ENCODE data around the gene ETV6.

ETV6 gene

GRCh38 chr12:11758087-11758486 lies 108.6 kb downstream of the ETV6 start:
- DNase-seq (ENCODE audit: low read depth in 2 of 2), result no peak

- DNase-seq (ENCODE audit: low read depth in 2 of 2), result no peak
These were observed 109.3 kb downstream of the ETV6 start for GRCh38 chr12:11758510-11759493.

- DNase-seq (ENCODE audit: low read depth in 2 of 2), result no peak
These were observed 110.0 kb downstream of the ETV6 start for GRCh38 chr12:11759494-11759878.

- DNase-seq (ENCODE audit: low read depth in 2 of 2), result no peak
These were observed 110.4 kb downstream of the ETV6 start for GRCh38 chr12:11759899-11760298.

GRCh38 chr12:11761869-11762567 lies 112.5 kb downstream of the ETV6 start:
- no peak for DNase-seq (ENCODE audit: low read depth in 2 of 2)

GRCh38 chr12:11762723-11763326 lies 113.4 kb downstream of the ETV6 start:
- no peak for DNase-seq (ENCODE audit: low read depth in 2 of 2)

GRCh38 chr12:11763760-11764520 lies 114.5 kb downstream of the ETV6 start:
- no peak for DNase-seq (ENCODE audit: low read depth in 2 of 2)

- no peak for DNase-seq (ENCODE audit: low read depth in 2 of 2)
These were observed 115.4 kb downstream of the ETV6 start for GRCh38 chr12:11764837-11765236.

GRCh38 chr12:11765421-11765816 lies 115.9 kb downstream of the ETV6 start:
- no peak for DNase-seq (ENCODE audit: low read depth in 2 of 2)

GRCh38 chr12:11765817-11766794 lies 116.6 kb downstream of the ETV6 start:
- peak; percentile 46 to 55 for DNase-seq (ENCODE audit: low read depth in 2 of 2)

- no peak for DNase-seq (ENCODE audit: low read depth in 2 of 2)
These were observed 117.7 kb downstream of the ETV6 start for GRCh38 chr12:11767029-11767724.

GRCh38 chr12:11767798-11768197 lies 118.3 kb downstream of the ETV6 start:
- DNase-seq (ENCODE audit: low read depth in 2 of 2), result no peak

GRCh38 chr12:11768233-11768965 lies 118.9 kb downstream of the ETV6 start:
- DNase-seq (ENCODE audit: low read depth in 2 of 2), result no peak

- DNase-seq (ENCODE audit: low read depth in 2 of 2), result no peak
These were observed 120.4 kb downstream of the ETV6 start for GRCh38 chr12:11769723-11770514.

GRCh38 chr12:11771356-11771755 lies 121.9 kb downstream of the ETV6 start:
- no peak for DNase-seq (ENCODE audit: low read depth in 2 of 2)

GRCh38 chr12:11771895-11772502 lies 122.5 kb downstream of the ETV6 start:
- DNase-seq (ENCODE audit: low read depth in 2 of 2), result no peak

- DNase-seq (ENCODE audit: low read depth in 2 of 2), result no peak
These were observed 124.6 kb downstream of the ETV6 start for GRCh38 chr12:11773889-11774677.

Data from stimulated activated CD4-positive, alpha-beta T cell treated with anti-CD3 and anti-CD28 coated beads, Interleukin-1b, Interleukin-23, amount 100 ng/mL, for 4 hours (primary cell).